NCI-H2196 (cell line): ENCODE data around the gene INSM1.
"Not testable (repeated sequence)": the region's sequence is repeated elsewhere in the genome, so short reads cannot be mapped to it uniquely, and the experiment has no call there.

Experiments
- DNase-seq: peaks from one replicate; lab custom pipeline; 2025; ENCODE audit not compliant: unreplicated experiment; lab: John Stamatoyannopoulos, UW

INSM1 gene

GRCh38 chr20:20367575-20368417 lies at the start of gene INSM1:
TSS of gene INSM1 (plus strand) at chr20:20368104. CDS start at chr20:20368268, 164 bp downstream.
- DNase-seq: peak; percentile 88

GRCh38 chr20:20318365-20319161 lies 49.3 kb upstream of the INSM1 start:
- no peak for DNase-seq

- DNase-seq: no peak
Observed at GRCh38 chr20:20321134-20321533, 46.8 kb upstream of the INSM1 start.

GRCh38 chr20:20321917-20322316 lies 46.0 kb upstream of the INSM1 start:
- no peak for DNase-seq

GRCh38 chr20:20322912-20323311 lies 45.0 kb upstream of the INSM1 start:
- no peak for DNase-seq

- no peak for DNase-seq
Observed at GRCh38 chr20:20327746-20328145, 40.2 kb upstream of the INSM1 start.

DNA sequence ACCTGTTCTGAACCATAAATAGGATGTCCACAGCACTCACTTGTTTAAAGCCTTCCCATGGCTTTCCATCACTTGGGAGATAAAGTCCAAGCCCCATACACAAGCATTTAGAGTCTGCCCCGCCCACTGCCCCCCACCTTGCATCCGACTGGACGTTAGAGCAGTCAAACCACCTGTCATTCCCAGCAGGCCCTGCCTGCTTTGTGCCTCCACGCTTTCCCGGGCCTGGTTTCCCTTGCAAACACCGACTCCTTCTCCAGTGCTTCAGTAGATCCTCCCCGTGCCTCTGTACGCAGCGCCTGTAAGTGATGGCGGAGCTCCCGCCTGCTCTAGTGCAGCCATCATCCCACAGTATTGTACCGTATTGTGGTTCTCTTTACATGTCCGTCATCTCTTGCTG lies 38.3 kb upstream of the INSM1 start:
- DNase-seq: no peak

DNA sequence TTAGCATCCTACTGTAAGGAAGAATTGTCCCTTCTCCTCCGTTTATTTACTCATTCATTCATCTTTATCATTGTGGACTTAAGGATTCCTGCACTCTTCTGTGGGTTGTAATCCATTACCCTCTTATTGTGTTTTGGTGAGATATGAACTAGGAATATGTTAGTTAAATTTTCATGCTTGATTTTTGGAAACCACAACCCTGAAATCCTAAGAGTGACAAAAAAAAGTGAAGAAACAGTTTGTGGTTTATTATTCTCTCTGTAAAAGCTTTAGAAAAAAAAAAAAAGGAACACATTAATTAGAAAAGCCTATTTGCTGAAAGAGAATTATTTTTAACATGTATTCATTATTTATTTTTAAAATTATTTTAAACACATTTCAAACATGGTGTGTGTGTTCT lies 36.7 kb upstream of the INSM1 start:
- no peak for DNase-seq

DNA sequence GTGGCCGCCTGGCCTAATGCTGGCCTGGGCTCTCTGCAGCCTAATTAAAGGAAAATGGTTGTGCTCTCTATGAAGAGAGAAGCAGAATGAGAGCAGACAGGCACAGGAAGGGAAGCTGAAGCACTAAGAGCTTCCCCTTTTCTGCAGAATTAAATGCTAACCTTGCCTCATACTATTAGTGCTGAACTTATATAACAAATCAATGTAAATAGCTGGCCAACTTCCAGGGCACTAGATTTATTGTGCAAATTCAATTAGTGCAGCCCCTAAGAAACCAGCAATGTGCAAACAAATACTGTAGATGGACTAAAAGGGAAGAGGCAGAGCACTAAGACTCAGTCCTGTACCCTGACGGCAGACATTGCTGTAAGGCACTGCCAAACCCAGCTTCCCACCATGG lies 36.1 kb upstream of the INSM1 start:
- no peak for DNase-seq

- DNase-seq: no peak
Observed at GRCh38 chr20:20333866-20334265, 34.0 kb upstream of the INSM1 start.

- DNase-seq: no peak
Observed at GRCh38 chr20:20334489-20334888, 33.4 kb upstream of the INSM1 start.

GRCh38 chr20:20338133-20338730 lies 29.7 kb upstream of the INSM1 start:
- no peak for DNase-seq

DNA sequence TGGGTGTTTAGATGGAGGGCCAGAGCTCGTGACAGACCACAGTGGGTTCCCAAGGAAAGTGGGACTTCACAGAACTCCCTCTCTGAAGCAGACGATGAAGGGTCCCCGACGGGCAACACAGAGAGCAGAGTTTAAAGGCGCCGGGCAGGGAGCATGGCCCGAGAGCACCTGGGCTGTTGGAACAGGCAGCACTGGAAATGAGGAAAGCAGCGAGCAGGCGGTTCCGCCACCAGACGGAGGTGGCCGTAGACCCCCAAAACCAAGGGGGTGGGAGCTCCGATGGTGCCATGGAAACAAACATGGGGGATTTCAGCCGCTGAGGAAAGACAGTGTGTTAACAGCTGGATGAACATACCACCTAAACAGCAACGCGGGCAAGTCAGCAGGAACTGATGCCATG lies 27.5 kb upstream of the INSM1 start:
- DNase-seq: no peak

DNA sequence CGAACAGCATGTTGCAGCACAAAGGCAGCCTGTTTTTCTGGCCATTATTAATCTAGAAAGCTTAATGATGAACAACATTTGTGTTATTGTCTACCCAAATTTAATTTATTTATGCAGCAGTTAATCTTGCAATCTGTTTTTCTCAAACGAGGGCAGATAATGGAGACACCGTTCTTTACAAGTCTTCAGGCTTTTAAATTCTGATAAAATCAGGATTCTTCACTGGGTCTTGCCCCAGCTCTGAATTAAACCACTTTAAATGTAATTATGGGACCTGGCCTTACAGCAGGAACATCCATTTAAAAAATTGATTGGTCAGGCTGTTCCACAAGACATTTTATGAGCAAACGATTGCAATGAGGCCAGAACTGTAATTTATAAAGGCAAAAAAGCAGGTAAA lies 26.5 kb upstream of the INSM1 start:
- DNase-seq: no peak

- DNase-seq: no peak
Observed at GRCh38 chr20:20342066-20342465, 25.8 kb upstream of the INSM1 start.

GRCh38 chr20:20343932-20344331 lies 24.0 kb upstream of the INSM1 start:
- DNase-seq: no peak

GRCh38 chr20:20344476-20344875 lies 23.4 kb upstream of the INSM1 start:
- no peak for DNase-seq

- no peak for DNase-seq
Observed at GRCh38 chr20:20353576-20353975, 14.3 kb upstream of the INSM1 start.

GRCh38 chr20:20355503-20355902 lies 12.4 kb upstream of the INSM1 start:
- not testable (repeated sequence) for DNase-seq

DNA sequence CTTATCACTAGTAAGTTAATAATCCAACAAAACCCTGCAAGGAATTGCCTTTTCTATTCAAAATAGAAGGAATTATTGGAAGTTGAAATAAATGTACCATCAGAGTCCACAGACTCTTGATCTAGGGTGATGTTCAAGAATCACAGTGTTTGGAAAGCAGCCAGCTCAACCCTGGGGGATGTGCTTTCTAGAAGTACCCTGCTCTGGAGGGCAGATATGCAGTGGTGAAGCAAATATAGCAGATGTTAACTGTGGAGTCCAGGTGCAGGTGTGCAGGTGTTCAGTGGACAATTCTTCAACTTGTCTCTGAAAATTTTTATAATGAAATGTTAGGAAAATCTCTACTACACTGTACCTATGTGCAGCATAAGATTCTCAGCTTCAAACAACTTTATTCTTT lies 9.1 kb upstream of the INSM1 start:
- DNase-seq: peak; percentile 11

DNA sequence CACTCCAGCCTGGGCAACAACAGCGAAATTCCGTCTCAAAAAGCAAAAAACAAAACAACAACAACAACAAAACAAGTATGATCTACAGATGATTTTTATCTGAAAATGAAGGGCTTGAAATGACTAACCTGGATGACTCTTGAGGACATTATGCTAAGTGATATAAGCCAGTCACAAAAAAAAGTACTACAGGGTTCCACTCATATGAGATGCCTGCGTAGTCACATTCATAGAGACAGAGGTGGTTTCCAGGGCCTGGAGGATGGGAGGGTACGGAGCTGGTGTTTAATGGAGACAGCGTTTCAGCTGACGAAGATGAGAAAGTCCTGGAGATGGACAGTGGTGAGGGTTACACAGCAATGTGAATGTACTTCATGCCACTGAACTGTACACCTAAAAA lies 8.3 kb upstream of the INSM1 start:
- no peak for DNase-seq

DNA sequence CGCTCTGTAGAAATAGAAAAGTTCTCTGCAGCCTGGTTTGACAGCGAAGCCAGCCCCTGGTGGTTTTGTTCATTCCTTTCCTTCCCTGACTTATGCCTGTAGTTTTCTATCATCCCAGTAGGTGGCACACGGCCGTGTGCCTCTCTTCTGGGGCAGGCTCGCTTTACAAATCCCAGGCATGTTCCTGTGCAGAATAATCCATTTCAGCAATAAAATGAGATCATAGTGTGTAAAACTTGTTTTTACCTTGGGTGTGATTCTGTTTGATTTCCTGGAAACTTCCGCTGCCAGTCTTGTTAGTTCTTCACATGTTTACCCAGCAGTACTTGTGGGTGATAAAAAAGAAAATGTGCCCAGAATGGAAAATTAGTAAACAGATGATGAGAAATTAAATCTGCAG lies 7.4 kb upstream of the INSM1 start:
- peak; percentile 60 for DNase-seq
